HepG2 (cell line): ENCODE measurements around the gene PAPPA2. TPM values are rescaled to one million over a fixed set of nuclear protein-coding genes. Genes with fewer than 3 reads are reported as not detected.

Experiments used
- ETV5 ChIP-seq: IDR thresholded peaks from 2 replicates; pipeline ENCODE4 v1.6.1; 2018; ENCODE audit warnings: missing biosample characterization, missing genetic modification reagents, inconsistent platforms, borderline replicate concordance
- HOXD1 ChIP-seq: sonication (generic); formaldehyde crosslinking; IDR thresholded peaks from 2 replicates; pipeline ENCODE4 v1.5.0; 2020; ENCODE audit warnings: missing genetic modification reagents
- MAFK ChIP-seq, 2 experiments: IDR thresholded peaks in 1 of 2; conservative IDR thresholded peaks in 1 of 2; 2 replicates each; pipeline ENCODE4 v1.6.1; 2011; ENCODE audit warnings: improper control_type of control experiment in 2 of 2, low read length in 2 of 2
- MTA3 ChIP-seq: sonication (generic); formaldehyde crosslinking; IDR thresholded peaks from 2 replicates; pipeline ENCODE4 v1.4.0; 2020; ENCODE audit warnings: missing genetic modification reagents
- PITX1 ChIP-seq: sonication (generic); formaldehyde crosslinking; IDR thresholded peaks from 2 replicates; pipeline ENCODE4 v1.5.1; 2020; ENCODE audit warnings: mild to moderate bottlenecking, missing genetic modification reagents
- RXRA ChIP-seq: sonication (generic); formaldehyde crosslinking; IDR thresholded peaks from 2 replicates; pipeline ENCODE4 v1.5.1; 2020; ENCODE audit warnings: missing genetic modification reagents
- SAFB2 ChIP-seq: sonication (generic); formaldehyde crosslinking; IDR thresholded peaks from 2 replicates; pipeline ENCODE4 v1.5.1; 2020; ENCODE audit warnings: missing genetic modification reagents, low read depth, mild to moderate bottlenecking, borderline replicate concordance
- SMYD3 ChIP-seq: sonication (generic); formaldehyde crosslinking; IDR thresholded peaks from 2 replicates; pipeline ENCODE4 v1.8.1; 2023; ENCODE audit warnings: mild to moderate bottlenecking, missing genetic modification reagents
- STAG1 ChIP-seq: sonication (generic); formaldehyde crosslinking; IDR thresholded peaks from 2 replicates; pipeline ENCODE4 v1.4.0; 2020; ENCODE audit warnings: missing genetic modification reagents
- ZFX ChIP-seq: sonication (generic); formaldehyde crosslinking; IDR thresholded peaks from 2 replicates; pipeline ENCODE4 v1.4.0; 2020; ENCODE audit warnings: mild to moderate bottlenecking, low read depth, missing genetic modification reagents, moderate library complexity
- ZMYM3 ChIP-seq: sonication (generic); formaldehyde crosslinking; IDR thresholded peaks from 2 replicates; pipeline ENCODE4 v1.5.1; 2020; ENCODE audit warnings: mild to moderate bottlenecking, missing genetic modification reagents
- ZNF205 ChIP-seq: IDR thresholded peaks from 2 replicates; pipeline ENCODE4 v1.6.1; 2018; ENCODE audit warnings: missing biosample characterization, missing genetic modification reagents
- ZNF264 ChIP-seq: sonication (generic); formaldehyde crosslinking; IDR thresholded peaks from 2 replicates; pipeline ENCODE4 v1.4.0; 2020; ENCODE audit warnings: missing genetic modification reagents
- polyA plus RNA-seq, 8 experiments: library from polyadenylated mRNA; depleted of rRNA in 3 of 8; stranded (reverse) in 7 of 8; unstranded in 1 of 8; fragments of >200 nt; fragmentation: Illumina TruSeq in 4 of 8; extraction: Trizol in 4 of 8; gene quantifications; 2 replicates each; pipeline versions ENCODE4 v1.2.1 to v1.2.3, GENCODE V29; 2011 to 2016; ENCODE audit warnings: low read depth in 4 of 8, missing spikeins in 1 of 8, mixed read lengths in 1 of 8; ENCODE audit not compliant: insufficient read depth in 1 of 8
- total RNA-seq, 5 experiments: library from RNA; depleted of rRNA; stranded (reverse); fragments of >200 nt; fragmentation: Illumina TruSeq; extraction: Trizol; gene quantifications; 2 replicates each; pipeline ENCODE4 v1.2.3, GENCODE V29; 2016; ENCODE audit warnings: low read depth in 1 of 5
- TF ChIP-seq, protein P1 (sequence below): IDR thresholded peaks from 2 replicates; pipeline ENCODE4 v1.6.1; 2016; ENCODE audit warnings: missing biosample characterization, missing genetic modification reagents, low read depth
- TF ChIP-seq, protein P2 (sequence below): sonication (generic); formaldehyde crosslinking; IDR thresholded peaks from 2 replicates; pipeline ENCODE4 v1.9.0; 2021; ENCODE audit warnings: missing genetic modification reagents, mild to moderate bottlenecking, borderline replicate concordance
- TF ChIP-seq, protein P3 (sequence below): sonication (generic); formaldehyde crosslinking; IDR thresholded peaks from 2 replicates; pipeline ENCODE4 v1.4.0; 2020; ENCODE audit warnings: missing genetic modification reagents, borderline replicate concordance
- TF ChIP-seq, protein P4 (sequence below): sonication (generic); formaldehyde crosslinking; IDR thresholded peaks from 2 replicates; pipeline ENCODE4 v1.5.0; 2020; ENCODE audit warnings: mild to moderate bottlenecking, missing genetic modification reagents

The PAPPA2 gene
- total and polyA plus RNA-seq, 2 of the 13 experiments (the other 11 are each of a cell fraction or from before 2014, with no cell fraction given): 0.01 TPM; not detected in 1

DNA sequence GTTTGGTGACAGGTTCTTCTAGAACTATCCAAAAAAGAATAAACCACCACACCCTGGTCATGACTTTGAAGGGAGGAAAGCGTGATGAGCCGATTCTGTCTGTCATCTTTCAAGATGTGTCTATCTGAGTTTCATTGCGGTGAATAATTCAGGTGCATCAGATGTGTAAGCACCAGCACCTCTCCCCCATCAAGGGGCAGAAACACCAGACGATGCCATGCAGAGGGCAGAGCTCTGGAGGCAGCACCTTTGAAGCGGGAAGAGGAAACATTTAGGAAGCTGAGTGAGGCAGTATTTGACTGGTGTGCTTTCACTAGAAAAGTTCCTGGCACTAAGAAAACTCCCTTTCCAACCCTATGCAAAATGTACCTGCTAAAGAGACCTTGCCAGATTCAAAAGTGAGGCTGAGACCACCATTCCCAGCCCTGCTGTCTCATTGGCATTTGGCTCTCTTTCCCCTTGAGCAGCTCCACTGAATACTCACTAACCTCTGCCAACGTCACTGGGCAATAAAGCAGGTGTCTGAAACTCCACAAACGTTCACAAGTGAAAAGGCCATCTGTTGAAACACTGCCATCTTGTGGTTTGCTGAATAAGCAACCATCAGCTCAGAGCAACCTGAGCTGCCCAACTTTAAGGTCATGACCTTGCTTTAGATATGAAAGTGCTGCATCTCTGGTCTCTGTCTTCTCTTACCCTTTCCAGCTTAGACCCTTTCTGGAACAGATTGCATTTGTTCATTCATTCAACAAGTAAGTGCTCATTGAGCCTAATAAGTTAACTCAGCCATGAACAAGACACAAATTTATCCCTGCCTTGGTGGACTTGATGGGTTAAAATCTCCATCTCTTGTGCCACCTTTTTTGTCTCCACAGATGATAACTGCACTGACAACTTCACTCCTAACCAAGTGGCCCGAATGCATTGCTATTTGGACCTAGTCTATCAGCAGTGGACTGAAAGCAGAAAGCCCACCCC lies 228.6 kb downstream of the PAPPA2 start (continued):
- TF ChIP-seq ZNF205 (CRISPR knock-in tag): no peak
- no peak for TF ChIP-seq ZMYM3 (CRISPR knock-in tag)
- TF ChIP-seq HOXD1: no peak
- no peak for TF ChIP-seq SAFB2 (CRISPR knock-in tag)
- TF ChIP-seq ETV5 (CRISPR knock-in tag): no peak
- TF ChIP-seq RXRA (CRISPR knock-in tag): no peak
- TF ChIP-seq, protein P1, sequence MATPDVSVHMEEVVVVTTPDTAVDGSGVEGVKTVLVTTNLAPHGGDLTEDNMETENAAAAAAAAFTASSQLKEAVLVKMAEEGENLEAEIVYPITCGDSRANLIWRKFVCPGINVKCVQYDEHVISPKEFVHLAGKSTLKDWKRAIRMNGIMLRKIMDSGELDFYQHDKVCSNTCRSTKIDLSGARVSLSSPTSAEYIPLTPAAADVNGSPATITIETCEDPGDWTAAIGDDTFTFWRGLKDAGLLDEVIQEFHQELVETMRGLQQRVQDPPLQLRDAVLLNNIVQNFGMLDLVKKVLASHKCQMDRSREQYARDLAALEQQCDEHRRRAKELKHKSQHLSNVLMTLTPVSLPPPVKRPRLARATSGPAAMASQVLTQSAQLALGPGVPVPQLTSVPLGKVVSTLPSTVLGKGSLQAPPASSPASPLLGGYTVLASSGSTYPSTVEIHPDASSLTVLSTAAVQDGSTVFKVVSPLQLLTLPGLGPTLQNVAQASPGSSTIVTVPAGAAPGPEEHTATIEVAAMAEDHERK (CRISPR knock-in tag): no peak
- TF ChIP-seq, protein P2, sequence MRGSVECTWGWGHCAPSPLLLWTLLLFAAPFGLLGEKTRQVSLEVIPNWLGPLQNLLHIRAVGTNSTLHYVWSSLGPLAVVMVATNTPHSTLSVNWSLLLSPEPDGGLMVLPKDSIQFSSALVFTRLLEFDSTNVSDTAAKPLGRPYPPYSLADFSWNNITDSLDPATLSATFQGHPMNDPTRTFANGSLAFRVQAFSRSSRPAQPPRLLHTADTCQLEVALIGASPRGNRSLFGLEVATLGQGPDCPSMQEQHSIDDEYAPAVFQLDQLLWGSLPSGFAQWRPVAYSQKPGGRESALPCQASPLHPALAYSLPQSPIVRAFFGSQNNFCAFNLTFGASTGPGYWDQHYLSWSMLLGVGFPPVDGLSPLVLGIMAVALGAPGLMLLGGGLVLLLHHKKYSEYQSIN: no peak
- TF ChIP-seq ZNF264: no peak
- TF ChIP-seq, protein P3, sequence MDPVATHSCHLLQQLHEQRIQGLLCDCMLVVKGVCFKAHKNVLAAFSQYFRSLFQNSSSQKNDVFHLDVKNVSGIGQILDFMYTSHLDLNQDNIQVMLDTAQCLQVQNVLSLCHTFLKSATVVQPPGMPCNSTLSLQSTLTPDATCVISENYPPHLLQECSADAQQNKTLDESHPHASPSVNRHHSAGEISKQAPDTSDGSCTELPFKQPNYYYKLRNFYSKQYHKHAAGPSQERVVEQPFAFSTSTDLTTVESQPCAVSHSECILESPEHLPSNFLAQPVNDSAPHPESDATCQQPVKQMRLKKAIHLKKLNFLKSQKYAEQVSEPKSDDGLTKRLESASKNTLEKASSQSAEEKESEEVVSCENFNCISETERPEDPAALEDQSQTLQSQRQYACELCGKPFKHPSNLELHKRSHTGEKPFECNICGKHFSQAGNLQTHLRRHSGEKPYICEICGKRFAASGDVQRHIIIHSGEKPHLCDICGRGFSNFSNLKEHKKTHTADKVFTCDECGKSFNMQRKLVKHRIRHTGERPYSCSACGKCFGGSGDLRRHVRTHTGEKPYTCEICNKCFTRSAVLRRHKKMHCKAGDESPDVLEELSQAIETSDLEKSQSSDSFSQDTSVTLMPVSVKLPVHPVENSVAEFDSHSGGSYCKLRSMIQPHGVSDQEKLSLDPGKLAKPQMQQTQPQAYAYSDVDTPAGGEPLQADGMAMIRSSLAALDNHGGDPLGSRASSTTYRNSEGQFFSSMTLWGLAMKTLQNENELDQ: no peak
- no peak for TF ChIP-seq ZFX (CRISPR knock-in tag)
- TF ChIP-seq MTA3 (CRISPR knock-in tag): no peak
- no peak for TF ChIP-seq PITX1 (CRISPR knock-in tag)
- TF ChIP-seq STAG1 (CRISPR knock-in tag): peak; percentile 61
- TF ChIP-seq, protein P4, sequence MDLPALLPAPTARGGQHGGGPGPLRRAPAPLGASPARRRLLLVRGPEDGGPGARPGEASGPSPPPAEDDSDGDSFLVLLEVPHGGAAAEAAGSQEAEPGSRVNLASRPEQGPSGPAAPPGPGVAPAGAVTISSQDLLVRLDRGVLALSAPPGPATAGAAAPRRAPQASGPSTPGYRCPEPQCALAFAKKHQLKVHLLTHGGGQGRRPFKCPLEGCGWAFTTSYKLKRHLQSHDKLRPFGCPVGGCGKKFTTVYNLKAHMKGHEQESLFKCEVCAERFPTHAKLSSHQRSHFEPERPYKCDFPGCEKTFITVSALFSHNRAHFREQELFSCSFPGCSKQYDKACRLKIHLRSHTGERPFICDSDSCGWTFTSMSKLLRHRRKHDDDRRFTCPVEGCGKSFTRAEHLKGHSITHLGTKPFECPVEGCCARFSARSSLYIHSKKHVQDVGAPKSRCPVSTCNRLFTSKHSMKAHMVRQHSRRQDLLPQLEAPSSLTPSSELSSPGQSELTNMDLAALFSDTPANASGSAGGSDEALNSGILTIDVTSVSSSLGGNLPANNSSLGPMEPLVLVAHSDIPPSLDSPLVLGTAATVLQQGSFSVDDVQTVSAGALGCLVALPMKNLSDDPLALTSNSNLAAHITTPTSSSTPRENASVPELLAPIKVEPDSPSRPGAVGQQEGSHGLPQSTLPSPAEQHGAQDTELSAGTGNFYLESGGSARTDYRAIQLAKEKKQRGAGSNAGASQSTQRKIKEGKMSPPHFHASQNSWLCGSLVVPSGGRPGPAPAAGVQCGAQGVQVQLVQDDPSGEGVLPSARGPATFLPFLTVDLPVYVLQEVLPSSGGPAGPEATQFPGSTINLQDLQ (CRISPR knock-in tag): no peak
- TF ChIP-seq SMYD3 (CRISPR knock-in tag): no peak
- peak; percentile 46 to 55; a peak in 2 of 4 replicates for TF ChIP-seq MAFK (conservative IDR thresholded peaks at IDR 0.05 in 1 of 2, IDR thresholded peaks at IDR 0.05 in 1 of 2; ENCODE audit: low read length in 2 of 2)
